Neural progenitor cell (in vitro differentiated cells): Measurements from ENCODE around the gene ZFPL1.

ENCODE experiments used
- EZH2 ChIP-seq: fragments of 200-600 bp; sonication (generic); IDR thresholded peaks from 2 replicates; pipeline ENCODE4 v1.6.1; 2017; ENCODE audit warnings: antibody characterized with exemption, mild to moderate bottlenecking, moderate library complexity
- EZH2phosphoT487 ChIP-seq: fragments of 200-600 bp; sonication (generic); IDR thresholded peaks from 2 replicates; pipeline ENCODE4 v1.6.1; 2017; ENCODE audit warnings: antibody characterized with exemption
- TF ChIP-seq, protein P1 (sequence below): fragments of 200-600 bp; sonication (generic); IDR thresholded peaks from 2 replicates; pipeline ENCODE4 v1.5.1; 2017; ENCODE audit warnings: antibody characterized with exemption, mild to moderate bottlenecking

DNA sequence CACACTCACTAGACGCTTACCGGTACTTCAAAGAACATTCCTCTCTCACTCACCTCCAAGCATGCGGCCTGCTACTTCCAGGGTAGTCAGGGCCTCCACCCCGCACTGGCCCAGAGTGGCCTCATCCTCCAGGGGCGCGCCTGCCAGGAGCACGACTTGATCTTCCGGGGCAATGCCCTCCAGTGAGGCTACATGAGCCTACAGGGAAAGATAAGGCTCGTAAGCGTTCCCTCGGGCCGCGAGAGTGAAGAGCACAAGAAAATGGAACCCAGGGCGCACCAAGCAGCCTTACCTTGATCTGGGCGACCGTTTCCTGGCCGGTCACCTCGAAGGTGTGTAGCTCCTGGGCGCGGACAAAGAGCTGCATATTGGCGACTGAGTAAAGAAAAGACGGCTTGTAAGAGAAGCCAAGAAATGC, 37.4 kb downstream of the ZFPL1 start:
- TF ChIP-seq, protein P1, sequence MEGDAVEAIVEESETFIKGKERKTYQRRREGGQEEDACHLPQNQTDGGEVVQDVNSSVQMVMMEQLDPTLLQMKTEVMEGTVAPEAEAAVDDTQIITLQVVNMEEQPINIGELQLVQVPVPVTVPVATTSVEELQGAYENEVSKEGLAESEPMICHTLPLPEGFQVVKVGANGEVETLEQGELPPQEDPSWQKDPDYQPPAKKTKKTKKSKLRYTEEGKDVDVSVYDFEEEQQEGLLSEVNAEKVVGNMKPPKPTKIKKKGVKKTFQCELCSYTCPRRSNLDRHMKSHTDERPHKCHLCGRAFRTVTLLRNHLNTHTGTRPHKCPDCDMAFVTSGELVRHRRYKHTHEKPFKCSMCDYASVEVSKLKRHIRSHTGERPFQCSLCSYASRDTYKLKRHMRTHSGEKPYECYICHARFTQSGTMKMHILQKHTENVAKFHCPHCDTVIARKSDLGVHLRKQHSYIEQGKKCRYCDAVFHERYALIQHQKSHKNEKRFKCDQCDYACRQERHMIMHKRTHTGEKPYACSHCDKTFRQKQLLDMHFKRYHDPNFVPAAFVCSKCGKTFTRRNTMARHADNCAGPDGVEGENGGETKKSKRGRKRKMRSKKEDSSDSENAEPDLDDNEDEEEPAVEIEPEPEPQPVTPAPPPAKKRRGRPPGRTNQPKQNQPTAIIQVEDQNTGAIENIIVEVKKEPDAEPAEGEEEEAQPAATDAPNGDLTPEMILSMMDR = no peak
- TF ChIP-seq EZH2 (no peak), EZH2phosphoT487 (no peak)
